HepG2 (cell line): ENCODE results near the gene TIMM17A. TPM values are rescaled to one million over a fixed set of nuclear protein-coding genes. Genes with fewer than 3 reads are reported as not detected.
A peak's percentile ranks its signal among the peaks of the same experiment; 100 is the strongest.

Experiments used
- ATAC-seq: fragments of 200-7000 bp; cut with Tn5 transposase; 3 replicates; pipeline ENCODE4 v1.9.1; 2020; ENCODE audit warnings: mild to moderate bottlenecking, moderate library complexity
- BruUV-seq: library from RNA; stranded (reverse); fragments of 400-500 nt; replicated peaks from 2 replicates; lab custom pipeline; 2021; lab: Mats Ljungman, UMichigan
- CTCF ChIA-PET: fragments of 300-600 bp; formaldehyde crosslinking; extraction: SDS; loops from one replicate; lab custom pipeline; 2021; ENCODE audit warnings: low total read pairs, inconsistent platforms, low intra/inter-chr PET ratio; lab: Yijun Ruan, JAX
- POLR2A ChIA-PET: fragments of 350-600 bp; sonication (Branson Sonifier 250); formaldehyde crosslinking; loops from one replicate; lab custom pipeline; 2020; ENCODE audit warnings: antibody characterized with exemption, inconsistent platforms; lab: Yijun Ruan, JAX
- DNase-seq: peaks from one replicate; pipeline ENCODE4 v3.0.0-alpha.2; 2015; ENCODE audit warnings: low spot score
- FAIRE-seq: peaks from 3 replicates; lab custom pipeline; 2011; peaks lifted over from hg19 to GRCh38; lab: Jason Lieb, UNC
- H2AFZ ChIP-seq: one replicate; pipeline ENCODE4 v1.6.1; 2011; ENCODE audit warnings: low read length, inconsistent platforms
- H3K27ac ChIP-seq: fragments of 300-600 bp; 3 replicates; pipeline ENCODE4 v1.8.0; 2011; ENCODE audit warnings: mixed run types, mild to moderate bottlenecking, mixed read lengths, low read length, inconsistent platforms; ENCODE audit not compliant: insufficient read depth; ENCODE audit errors: extremely low read length
- H3K27me3 ChIP-seq, 2 experiments: fragments of 200-600 bp in 1 of 2; 2 replicates in 1 of 2; 3 replicates in 1 of 2; pipeline versions ENCODE4 v1.6.0 to v1.8.0; 2011; ENCODE audit warnings: low read length in 2 of 2, mild to moderate bottlenecking in 2 of 2, moderate library complexity in 2 of 2, inconsistent platforms in 1 of 2; ENCODE audit not compliant: insufficient read depth in 2 of 2, control insufficient read depth in 1 of 2
- H3K36me3 ChIP-seq, 2 experiments: fragments of 200-600 bp in 1 of 2; replicated peaks in 1 of 2; 2 replicates in 1 of 2; 3 replicates in 1 of 2; pipeline versions ENCODE4 v1.5.1 to v1.8.0; 2011; ENCODE audit warnings: low read length in 2 of 2, inconsistent platforms in 1 of 2; ENCODE audit not compliant: insufficient read depth in 2 of 2, control insufficient read depth in 1 of 2
- H3K4me1 ChIP-seq: 2 replicates; pipeline ENCODE4 v1.5.1; 2012; ENCODE audit warnings: low read length, inconsistent platforms; ENCODE audit not compliant: insufficient read depth
- H3K4me2 ChIP-seq: 2 replicates; pipeline ENCODE4 v1.6.0; 2011; ENCODE audit warnings: low read depth, low read length, inconsistent platforms
- H3K4me3 ChIP-seq, 3 experiments: fragments of 200-600 bp in 1 of 3; sonication (generic), shearing (Covaris generic) in 1 of 3; replicated peaks in 1 of 3; 2 replicates each; pipeline ENCODE4 v1.5.1; 2011 to 2016; ENCODE audit warnings: low read length in 3 of 3, inconsistent platforms in 2 of 3, low read depth in 2 of 3, mild to moderate bottlenecking in 2 of 3, control low read depth in 1 of 3, mixed read lengths in 1 of 3; ENCODE audit not compliant: insufficient read depth in 1 of 3
- H3K79me2 ChIP-seq: one replicate; pipeline ENCODE4 v1.6.1; 2011; ENCODE audit warnings: low read length, inconsistent platforms; ENCODE audit not compliant: insufficient read depth
- H3K9ac ChIP-seq: 2 replicates; pipeline ENCODE4 v1.6.0; 2011; ENCODE audit warnings: mild to moderate bottlenecking, low read depth, low read length, inconsistent platforms; ENCODE audit not compliant: insufficient read depth
- H3K9me3 ChIP-seq: 2 replicates; pipeline ENCODE4 v1.5.1; 2012; ENCODE audit warnings: mild to moderate bottlenecking, low read length
- H4K20me1 ChIP-seq: 2 replicates; pipeline ENCODE4 v1.6.0; 2011; ENCODE audit warnings: inconsistent platforms, mild to moderate bottlenecking, low read length, moderate library complexity; ENCODE audit not compliant: insufficient read depth
- ATF2 ChIP-seq: sonication (generic); formaldehyde crosslinking; IDR thresholded peaks from 2 replicates; pipeline ENCODE4 v1.4.0; 2020; ENCODE audit warnings: missing genetic modification reagents
- ATF5 ChIP-seq: sonication (generic); formaldehyde crosslinking; IDR thresholded peaks from 2 replicates; pipeline ENCODE4 v1.4.0; 2020; ENCODE audit warnings: mild to moderate bottlenecking, low read depth, missing genetic modification reagents
- CBX5 ChIP-seq: sonication (generic); formaldehyde crosslinking; IDR thresholded peaks from 2 replicates; pipeline ENCODE4 v1.4.0; 2020; ENCODE audit warnings: missing genetic modification reagents, borderline replicate concordance
- CSRNP2 ChIP-seq: sonication (generic); formaldehyde crosslinking; conservative IDR thresholded peaks from 2 replicates; pipeline ENCODE4 v1.8.0; 2022; ENCODE audit warnings: low read depth, missing genetic modification reagents
- DNMT3B ChIP-seq: conservative IDR thresholded peaks from 2 replicates; pipeline ENCODE4 v1.6.1; 2016; ENCODE audit warnings: missing biosample characterization, control low read depth
- ETV5 ChIP-seq: IDR thresholded peaks from 2 replicates; pipeline ENCODE4 v1.6.1; 2018; ENCODE audit warnings: missing biosample characterization, missing genetic modification reagents, inconsistent platforms, borderline replicate concordance
- GABPA ChIP-seq, 2 experiments: IDR thresholded peaks; 2 replicates each; pipeline ENCODE4 v1.6.1; 2011 to 2016; ENCODE audit warnings: low read depth in 2 of 2, low read length in 1 of 2, missing biosample characterization in 1 of 2, missing genetic modification characterization in 1 of 2
- HOXA5 ChIP-seq: sonication (generic); formaldehyde crosslinking; IDR thresholded peaks from 2 replicates; pipeline ENCODE4 v1.4.0; 2020; ENCODE audit warnings: missing genetic modification reagents
- MAF1 ChIP-seq: sonication (generic); formaldehyde crosslinking; IDR thresholded peaks from 2 replicates; pipeline ENCODE4 v1.5.0; 2020; ENCODE audit warnings: missing genetic modification reagents, borderline replicate concordance
- NR2F6 ChIP-seq, 2 experiments: IDR thresholded peaks; 2 replicates each; pipeline ENCODE4 v1.6.1; 2016; ENCODE audit warnings: antibody characterized with exemption in 1 of 2, mild to moderate bottlenecking in 1 of 2
- RAD21 ChIP-seq: fragments of 450-650 bp; formaldehyde crosslinking; IDR thresholded peaks from 2 replicates; pipeline ENCODE4 v1.5.0; 2020; ENCODE audit warnings: mild to moderate bottlenecking
- RARA ChIP-seq: IDR thresholded peaks from 2 replicates; pipeline ENCODE4 v1.6.1; 2016; ENCODE audit warnings: missing genetic modification reagents, missing compliant biosample characterization
- RBAK ChIP-seq: sonication (generic); formaldehyde crosslinking; IDR thresholded peaks from 2 replicates; pipeline ENCODE4 v1.5.1; 2020; ENCODE audit warnings: mild to moderate bottlenecking, missing genetic modification reagents
- SP2 ChIP-seq: sonication (generic); formaldehyde crosslinking; IDR thresholded peaks from 2 replicates; pipeline ENCODE4 v1.5.1; 2020; ENCODE audit warnings: mild to moderate bottlenecking, missing genetic modification reagents
- TEAD2 ChIP-seq: sonication (generic); formaldehyde crosslinking; IDR thresholded peaks from 2 replicates; pipeline ENCODE4 v1.9.0; 2021; ENCODE audit warnings: missing genetic modification reagents
- TRAFD1 ChIP-seq: sonication (generic); formaldehyde crosslinking; IDR thresholded peaks from 2 replicates; pipeline ENCODE4 v1.5.1; 2020; ENCODE audit warnings: missing genetic modification reagents, mild to moderate bottlenecking, borderline replicate concordance
- ZBTB14 ChIP-seq: sonication (generic); formaldehyde crosslinking; IDR thresholded peaks from 2 replicates; pipeline ENCODE4 v1.4.0; 2020; ENCODE audit warnings: missing genetic modification reagents
- ZNF263 ChIP-seq: sonication (generic); formaldehyde crosslinking; IDR thresholded peaks from 2 replicates; pipeline ENCODE4 v1.4.0; 2020; ENCODE audit warnings: missing genetic modification reagents
- ZNF34 ChIP-seq: sonication (generic); formaldehyde crosslinking; IDR thresholded peaks from 2 replicates; pipeline ENCODE4 v1.4.0; 2020; ENCODE audit warnings: mild to moderate bottlenecking, missing genetic modification reagents, borderline replicate concordance
- WGBS: methylation state at CpG from one replicate; pipeline ENCODE4 v1.1.6; 2017; ENCODE audit warnings: low lambda C conversion rate; 5-methylcytosine and 5-hydroxymethylcytosine counted together
- in situ Hi-C: cut with HindIII; loops from 2 replicates; pipeline ENCODE4 v1.10.0; 2017; ENCODE audit warnings: low pct_unique_long_range_greater_than_20kb; ENCODE audit not compliant: extremely low pct_ligation_motif_present
- intact Hi-C: fragments of 100-400 bp; cut with micrococcal nuclease; formaldehyde crosslinking; loops from one replicate; pipeline ENCODE4 v1.10.0; 2022; ENCODE audit not compliant: unreplicated experiment
- polyA plus RNA-seq, 8 experiments: library from polyadenylated mRNA; depleted of rRNA in 3 of 8; stranded (reverse) in 7 of 8; unstranded in 1 of 8; fragments of >200 nt; fragmentation: Illumina TruSeq in 4 of 8; extraction: Trizol in 4 of 8; gene quantifications; 2 replicates each; pipeline versions ENCODE4 v1.2.1 to v1.2.3, GENCODE V29; 2011 to 2016; ENCODE audit warnings: low read depth in 4 of 8, missing spikeins in 1 of 8, mixed read lengths in 1 of 8; ENCODE audit not compliant: insufficient read depth in 1 of 8
- total RNA-seq, 5 experiments: library from RNA; depleted of rRNA; stranded (reverse); fragments of >200 nt; fragmentation: Illumina TruSeq; extraction: Trizol; gene quantifications; 2 replicates each; pipeline ENCODE4 v1.2.3, GENCODE V29; 2016; ENCODE audit warnings: low read depth in 1 of 5

The TIMM17A gene
- total and polyA plus RNA-seq, 2 of the 13 experiments (the other 11 are each of a cell fraction or from before 2014, with no cell fraction given) = 50.8 to 97.8 TPM

- Histone ChIP-seq H3K9ac (no peak overlapping the region), H2AFZ (no peak overlapping the region), H3K27ac (no peak overlapping the region), H3K4me2 (peak overlapping the region; percentile 10; the same call in 1 of the 2 replicates), H3K36me3 (no peaks in the 10 kb centered on the region), H3K9me3 (no peaks in the 10 kb centered on the region), H3K27me3 (no peaks in the 10 kb centered on the region; a peak in 1 of 5 replicates), H3K79me2 (no peaks in the 10 kb centered on the region), H3K4me1 (peaks cover 15% of the 10 kb centered on the region), H4K20me1 (no peaks in the 10 kb centered on the region), H3K4me3 (no peak overlapping the region)
- FAIRE-seq = no peak
- ChIA-PET CTCF (no interaction called here), POLR2A (no interaction called here)
- intact Hi-C loops (no loop called here), in situ Hi-C loops (no loop called here)
- DNase-seq = peak; percentile 16
- no TSS peak for BruUV-seq
- WGBS = 7% methylated on average over 5 of the region's 5 CpGs
- no peak for ATAC-seq
- TF ChIP-seq SP2 (CRISPR knock-in tag) = no peak
- TF ChIP-seq TEAD2 = no peak
- no peak for TF ChIP-seq GABPA (IDR thresholded peaks at IDR 0.05; ENCODE audit: low read depth, low read length)
- TF ChIP-seq GABPA (CRISPR knock-in tag; IDR thresholded peaks at IDR 0.05; ENCODE audit: low read depth) = peak; percentile 64
- TF ChIP-seq NR2F6 (IDR thresholded peaks at IDR 0.05) = peak; percentile 26; the same call in 1 of the 2 replicates
- TF ChIP-seq NR2F6 (CRISPR knock-in tag; IDR thresholded peaks at IDR 0.05) = peak; percentile 69
- 0 out of 2 replicates have a peak, but pooled peaks have one; percentile 29 for TF ChIP-seq RARA (CRISPR knock-in tag)
- TF ChIP-seq HOXA5 = no peak
- TF ChIP-seq RAD21 (CRISPR knock-in tag) = no peak
- peak; percentile 56; the same call in 1 of the 2 replicates for TF ChIP-seq ETV5
- TF ChIP-seq ZNF263 = peak; percentile 72
- TF ChIP-seq ZBTB14 = no peak
- no peak for TF ChIP-seq CBX5 (CRISPR knock-in tag)
- no peak for TF ChIP-seq DNMT3B
- no peak for TF ChIP-seq CSRNP2 (CRISPR knock-in tag)
- TF ChIP-seq ZNF34 (CRISPR knock-in tag) = no peak
- TF ChIP-seq ATF2 (CRISPR knock-in tag) = no peak
- TF ChIP-seq MAF1 (CRISPR knock-in tag) = no peak
- TF ChIP-seq ATF5 (CRISPR knock-in tag) = no peak
- TF ChIP-seq RBAK = no peak
- TF ChIP-seq TRAFD1 (CRISPR knock-in tag) = no peak
Observed at GRCh38 chr1:201933840-201934430, 21.4 kb upstream of the TIMM17A start.
